Measurements from ENCODE around the gene RAPGEF5.

RAPGEF5 gene

DNA sequence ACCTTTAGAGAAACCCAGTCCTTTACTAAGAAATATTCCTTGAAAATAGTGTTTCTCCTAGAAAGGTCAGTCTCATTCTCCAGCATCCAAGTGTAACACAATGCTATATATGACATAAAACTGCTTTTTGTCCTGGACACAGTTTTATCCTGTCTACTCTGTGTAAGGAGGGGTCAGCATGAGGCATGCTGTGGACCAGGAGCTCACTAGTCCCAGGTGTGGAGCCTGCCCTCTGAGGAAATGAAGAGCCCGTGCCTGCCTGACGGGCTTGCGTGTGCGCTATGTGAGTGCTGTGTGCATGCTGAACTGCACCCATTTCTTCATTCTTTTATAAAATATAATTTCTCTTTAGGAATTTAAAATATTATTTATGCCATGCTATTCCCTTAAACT, 228.4 kb downstream of the RAPGEF5 start:
- Histone ChIP-seq H3K4me1 (ENCODE audit: control insufficient read depth, insufficient read depth, low read length) (no peaks in the 10 kb centered on the region), H3K9me3 (ENCODE audit: control insufficient read depth, insufficient read depth, low read length) (no peaks in the 10 kb centered on the region), H3K27me3 (ENCODE audit: control insufficient read depth, insufficient read depth, low read length) (no peaks in the 10 kb centered on the region), H3K36me3 (ENCODE audit: control insufficient read depth, insufficient read depth, low read length) (no peaks in the 10 kb centered on the region), H3K27ac (ENCODE audit: low read length) (no peak overlapping the region), H3K4me3 (ENCODE audit: low read length) (no peak overlapping the region)
- no peak for DNase-seq (ENCODE audit: low read depth, low spot score)
- WGBS (ENCODE audit: insufficient coverage, insufficient read length), result no CpG with 5 or more reads among the region's 4 CpGs

DNA sequence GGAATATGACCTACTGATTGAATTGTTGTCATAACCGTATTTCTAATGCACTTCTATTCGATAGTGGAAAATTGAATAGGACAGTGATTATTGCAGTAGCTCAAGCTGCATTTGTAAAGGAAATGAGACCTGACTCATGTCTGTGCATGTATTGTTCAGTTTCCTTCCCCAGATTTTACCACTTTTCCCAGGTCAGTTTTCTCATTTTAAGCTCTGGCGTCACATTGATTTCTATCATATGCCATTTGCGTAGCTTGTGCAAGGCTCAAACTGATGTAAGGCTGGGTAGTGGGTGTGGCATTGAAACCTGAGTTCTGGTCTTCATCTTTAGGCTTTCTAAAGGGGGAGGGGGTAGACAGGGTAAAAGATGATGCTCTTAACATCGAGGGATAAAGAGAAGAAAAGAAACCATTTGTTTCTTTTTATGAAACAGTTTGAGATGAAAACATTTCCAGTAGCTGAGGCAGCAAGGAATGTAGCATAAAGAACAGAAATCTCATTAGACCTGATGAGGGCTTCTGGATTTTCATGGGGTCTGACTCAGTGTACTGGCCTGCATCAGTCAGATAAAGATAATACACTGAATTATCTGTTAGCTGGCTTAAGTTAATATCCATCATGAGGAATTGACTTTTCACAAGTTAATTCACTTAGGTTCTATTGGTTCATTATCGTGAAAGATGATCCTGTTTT, 229.0 kb downstream of the RAPGEF5 start:
- Histone ChIP-seq H3K27ac (ENCODE audit: low read length) (no peak overlapping the region), H3K4me1 (ENCODE audit: control insufficient read depth, insufficient read depth, low read length) (0 out of 2 replicates have a peak, but pooled peaks cover 2% of the 10 kb centered on the region), H3K36me3 (ENCODE audit: control insufficient read depth, insufficient read depth, low read length) (no peaks in the 10 kb centered on the region), H3K4me3 (ENCODE audit: low read length) (no peak overlapping the region), H3K9me3 (ENCODE audit: control insufficient read depth, insufficient read depth, low read length) (no peaks in the 10 kb centered on the region), H3K27me3 (ENCODE audit: control insufficient read depth, insufficient read depth, low read length) (no peaks in the 10 kb centered on the region)
- no peak for DNase-seq (ENCODE audit: low read depth, low spot score)
- WGBS (ENCODE audit: insufficient coverage, insufficient read length), result no CpG with 5 or more reads among the region's 6 CpGs

- Histone ChIP-seq H3K27me3 (ENCODE audit: control insufficient read depth, insufficient read depth, low read length) (no peaks in the 10 kb centered on the region), H3K4me1 (ENCODE audit: control insufficient read depth, insufficient read depth, low read length) (0 out of 2 replicates have a peak, but pooled peaks cover 2% of the 10 kb centered on the region), H3K27ac (ENCODE audit: low read length) (no peak overlapping the region), H3K9me3 (ENCODE audit: control insufficient read depth, insufficient read depth, low read length) (no peaks in the 10 kb centered on the region), H3K36me3 (ENCODE audit: control insufficient read depth, insufficient read depth, low read length) (no peaks in the 10 kb centered on the region), H3K4me3 (ENCODE audit: low read length) (no peak overlapping the region)
- no CpG with 5 or more reads among the region's 6 CpGs for WGBS (ENCODE audit: insufficient coverage, insufficient read length)
- no peak for DNase-seq (ENCODE audit: low read depth, low spot score)
Measured at GRCh38 chr7:22125436-22125835, 231.5 kb downstream of the RAPGEF5 start.

GRCh38 chr7:22124941-22125340, 232.0 kb downstream of the RAPGEF5 start:
- Histone ChIP-seq H3K4me1 (ENCODE audit: control insufficient read depth, insufficient read depth, low read length) (0 out of 2 replicates have a peak, but pooled peaks cover 2% of the 10 kb centered on the region), H3K36me3 (ENCODE audit: control insufficient read depth, insufficient read depth, low read length) (no peaks in the 10 kb centered on the region), H3K9me3 (ENCODE audit: control insufficient read depth, insufficient read depth, low read length) (no peaks in the 10 kb centered on the region), H3K27me3 (ENCODE audit: control insufficient read depth, insufficient read depth, low read length) (no peaks in the 10 kb centered on the region), H3K4me3 (ENCODE audit: low read length) (no peak overlapping the region), H3K27ac (ENCODE audit: low read length) (no peak overlapping the region)
- no peak for DNase-seq (ENCODE audit: low read depth, low spot score)
- WGBS (ENCODE audit: insufficient coverage, insufficient read length), result no CpG with 5 or more reads among the region's 3 CpGs

DNA sequence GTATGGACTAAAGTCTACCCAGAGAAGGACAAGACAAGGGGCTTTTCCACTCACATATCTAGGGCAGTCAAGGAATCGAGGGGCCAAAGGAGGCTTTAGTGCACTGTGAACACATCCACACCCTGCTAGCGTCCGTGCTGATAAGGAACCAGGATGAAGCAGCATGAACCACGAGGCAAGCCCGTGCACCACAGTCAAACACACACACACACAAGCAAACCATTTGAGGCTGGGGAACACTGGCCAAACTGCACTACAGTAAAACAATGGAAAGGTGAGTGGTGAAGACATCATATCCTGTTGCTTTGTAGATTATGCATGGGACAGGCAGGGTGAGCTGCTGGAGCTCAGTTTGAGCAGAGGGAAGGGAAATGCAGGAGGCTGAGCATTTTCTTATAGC, 233.8 kb downstream of the RAPGEF5 start:
- H3K4me1 ChIP-seq (ENCODE audit: control insufficient read depth, insufficient read depth, low read length), result 0 out of 2 replicates have a peak, but pooled peaks cover 2% of the 10 kb centered on the region
- H3K27ac ChIP-seq (ENCODE audit: low read length), result no peak overlapping the region
- no peaks in the 10 kb centered on the region for H3K27me3 ChIP-seq (ENCODE audit: control insufficient read depth, insufficient read depth, low read length)
- H3K36me3 ChIP-seq (ENCODE audit: control insufficient read depth, insufficient read depth, low read length), result no peaks in the 10 kb centered on the region
- H3K9me3 ChIP-seq (ENCODE audit: control insufficient read depth, insufficient read depth, low read length), result no peaks in the 10 kb centered on the region
- no peak overlapping the region for H3K4me3 ChIP-seq (ENCODE audit: low read length)
- peak; percentile 4 for DNase-seq (ENCODE audit: low read depth, low spot score)
- WGBS (ENCODE audit: insufficient coverage, insufficient read length), result no CpG with 5 or more reads among the region's 5 CpGs

DNA sequence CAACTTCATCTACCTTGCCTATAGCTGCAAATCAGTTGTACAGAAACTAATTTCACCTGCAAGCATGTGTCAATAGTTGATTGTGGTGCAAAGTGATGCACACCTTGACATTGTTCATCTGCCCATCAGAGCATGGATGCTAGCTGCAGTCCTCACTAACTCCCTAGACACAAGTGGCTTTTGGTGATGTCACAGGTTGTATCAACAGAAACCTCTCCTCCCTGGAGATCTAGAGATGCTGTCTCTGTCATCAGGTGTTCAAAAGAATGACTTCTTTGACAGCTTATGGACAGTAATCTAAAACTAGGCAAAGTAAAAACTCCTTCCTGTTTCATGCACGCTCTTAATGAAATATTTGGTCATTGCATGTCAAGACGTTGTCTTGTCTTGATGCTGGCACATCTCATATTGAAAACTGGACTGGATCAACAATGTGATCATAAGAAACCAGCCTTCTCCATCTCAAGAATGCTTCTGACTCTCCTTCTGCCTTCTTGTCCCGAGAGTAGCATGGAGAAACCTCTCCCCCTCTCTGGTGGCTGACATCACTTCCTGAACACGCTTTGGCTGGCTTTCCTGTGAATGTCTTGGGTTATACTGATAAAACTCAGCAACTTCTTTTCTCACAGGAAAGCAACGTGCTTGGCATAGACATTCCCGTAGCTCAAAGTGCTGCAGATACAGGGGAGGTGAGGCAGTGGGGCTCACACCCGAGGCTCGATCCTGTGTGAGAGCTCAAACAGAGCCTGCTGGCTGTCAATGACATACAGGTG, 235.1 kb downstream of the RAPGEF5 start:
- no CpG with 5 or more reads among the region's 8 CpGs for WGBS (ENCODE audit: insufficient coverage, insufficient read length)
- H3K27me3 ChIP-seq (ENCODE audit: control insufficient read depth, insufficient read depth, low read length), result no peaks in the 10 kb centered on the region
- 0 out of 2 replicates have a peak, but pooled peaks cover 2% of the 10 kb centered on the region for H3K4me1 ChIP-seq (ENCODE audit: control insufficient read depth, insufficient read depth, low read length)
- no peak for DNase-seq (ENCODE audit: low read depth, low spot score)
- H3K9me3 ChIP-seq (ENCODE audit: control insufficient read depth, insufficient read depth, low read length), result no peaks in the 10 kb centered on the region
- no peaks in the 10 kb centered on the region for H3K36me3 ChIP-seq (ENCODE audit: control insufficient read depth, insufficient read depth, low read length)
- H3K4me3 ChIP-seq (ENCODE audit: low read length), result no peak overlapping the region
- H3K27ac ChIP-seq (ENCODE audit: low read length), result no peak overlapping the region

DNA sequence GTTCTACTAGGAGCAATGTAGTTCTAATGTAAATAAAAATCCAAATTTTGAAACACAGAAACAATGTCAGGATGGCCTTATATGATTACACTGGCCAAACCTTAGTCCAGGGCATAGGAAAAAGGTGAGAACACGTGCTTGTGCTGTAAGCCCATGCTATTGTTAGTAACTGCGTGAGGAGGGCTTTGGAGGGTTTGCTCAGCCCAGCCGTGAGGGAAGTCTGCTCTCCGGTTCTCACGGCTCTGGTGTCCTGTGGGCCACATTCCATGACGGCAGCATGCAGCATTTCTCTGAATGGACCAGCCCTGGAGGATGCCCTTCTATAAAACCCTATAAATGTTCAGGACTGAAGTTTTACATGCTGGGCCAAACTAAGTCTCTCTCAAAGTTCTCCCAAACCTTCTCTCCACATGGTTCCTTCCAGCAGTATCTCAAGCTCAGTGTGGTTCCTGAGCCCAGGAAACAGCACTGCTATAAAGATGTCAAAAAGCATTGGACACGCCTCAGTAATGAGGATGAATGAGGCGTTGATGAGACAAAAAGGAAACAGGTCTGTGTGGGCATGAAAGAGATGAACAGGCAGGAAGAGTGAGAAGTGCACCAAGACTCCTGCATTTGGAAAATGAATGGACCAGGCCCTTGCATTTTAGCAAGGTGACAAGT, 236.4 kb downstream of the RAPGEF5 start:
- no CpG with 5 or more reads among the region's 8 CpGs for WGBS (ENCODE audit: insufficient coverage, insufficient read length)
- no peak overlapping the region for H3K4me3 ChIP-seq (ENCODE audit: low read length)
- no peak overlapping the region for H3K27ac ChIP-seq (ENCODE audit: low read length)
- no peak for DNase-seq (ENCODE audit: low read depth, low spot score)
- no peaks in the 10 kb centered on the region for H3K27me3 ChIP-seq (ENCODE audit: control insufficient read depth, insufficient read depth, low read length)
- H3K36me3 ChIP-seq (ENCODE audit: control insufficient read depth, insufficient read depth, low read length), result no peaks in the 10 kb centered on the region
- H3K4me1 ChIP-seq (ENCODE audit: control insufficient read depth, insufficient read depth, low read length), result 0 out of 2 replicates have a peak, but pooled peaks cover 2% of the 10 kb centered on the region
- H3K9me3 ChIP-seq (ENCODE audit: control insufficient read depth, insufficient read depth, low read length), result no peaks in the 10 kb centered on the region

GRCh38 chr7:22117222-22117621, 239.7 kb downstream of the RAPGEF5 start:
- Histone ChIP-seq H3K4me3 (ENCODE audit: low read length) (no peak overlapping the region), H3K27ac (ENCODE audit: low read length) (no peak overlapping the region), H3K9me3 (ENCODE audit: control insufficient read depth, insufficient read depth, low read length) (no peaks in the 10 kb centered on the region), H3K36me3 (ENCODE audit: control insufficient read depth, insufficient read depth, low read length) (no peaks in the 10 kb centered on the region), H3K27me3 (ENCODE audit: control insufficient read depth, insufficient read depth, low read length) (no peaks in the 10 kb centered on the region), H3K4me1 (ENCODE audit: control insufficient read depth, insufficient read depth, low read length) (no peaks in the 10 kb centered on the region)
- no CpG with 5 or more reads among the region's 6 CpGs for WGBS (ENCODE audit: insufficient coverage, insufficient read length)
- no peak for DNase-seq (ENCODE audit: low read depth, low spot score)

DNA sequence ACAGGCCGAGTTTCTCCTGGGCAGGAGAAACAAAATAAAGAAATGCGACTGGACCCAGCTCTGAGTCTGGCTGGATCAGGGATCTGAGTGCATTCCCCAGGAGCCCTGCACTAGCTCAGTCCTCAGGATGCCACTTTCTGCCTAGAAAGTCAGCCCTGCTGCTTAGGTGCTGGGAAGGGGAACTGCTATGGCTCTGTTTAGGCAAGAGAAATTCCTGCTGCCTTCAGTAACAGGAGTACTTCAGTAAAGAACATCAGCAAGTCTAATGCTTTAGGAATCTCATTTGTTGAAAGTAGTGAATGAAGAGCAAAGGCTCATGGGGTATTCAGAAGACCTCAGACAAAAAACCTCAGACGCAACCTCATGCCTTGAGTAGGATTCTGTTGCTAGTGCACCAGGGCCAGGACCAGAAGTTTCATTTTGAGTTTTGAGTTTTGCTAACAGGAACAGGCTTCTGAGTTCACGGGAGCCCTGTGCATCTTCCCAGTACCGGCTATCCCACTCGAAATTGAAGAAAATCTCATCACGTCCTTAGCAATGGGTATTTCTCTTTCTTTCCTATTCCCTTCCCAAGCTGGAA, 240.4 kb downstream of the RAPGEF5 start:
- no CpG with 5 or more reads among the region's 7 CpGs for WGBS (ENCODE audit: insufficient coverage, insufficient read length)
- H3K27me3 ChIP-seq (ENCODE audit: control insufficient read depth, insufficient read depth, low read length), result no peaks in the 10 kb centered on the region
- no peaks in the 10 kb centered on the region for H3K36me3 ChIP-seq (ENCODE audit: control insufficient read depth, insufficient read depth, low read length)
- no peak overlapping the region for H3K4me3 ChIP-seq (ENCODE audit: low read length)
- H3K9me3 ChIP-seq (ENCODE audit: control insufficient read depth, insufficient read depth, low read length), result no peaks in the 10 kb centered on the region
- no peaks in the 10 kb centered on the region for H3K4me1 ChIP-seq (ENCODE audit: control insufficient read depth, insufficient read depth, low read length)
- H3K27ac ChIP-seq (ENCODE audit: low read length), result no peak overlapping the region
- no peak for DNase-seq (ENCODE audit: low read depth, low spot score)

DNA sequence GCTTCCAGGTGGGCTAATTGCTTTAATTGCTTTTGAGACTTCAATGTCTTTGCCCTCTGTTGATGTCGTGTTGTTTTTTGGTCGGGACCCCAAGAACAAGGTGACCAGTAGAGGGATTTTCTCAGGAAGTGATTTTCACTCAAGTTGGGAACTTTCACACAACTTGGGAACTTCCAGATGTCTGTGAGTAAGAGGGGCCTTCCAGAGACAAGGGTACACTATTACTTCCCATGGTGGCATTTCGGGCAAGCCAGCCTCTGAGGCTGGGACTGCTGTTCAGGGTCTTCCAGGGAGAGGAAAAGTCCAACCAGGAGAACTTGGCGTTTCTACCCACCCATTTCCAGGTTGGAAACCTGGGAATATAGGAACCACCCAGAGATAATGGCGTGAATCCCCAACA, 241.3 kb downstream of the RAPGEF5 start:
- no peak overlapping the region for H3K27ac ChIP-seq (ENCODE audit: low read length)
- no peaks in the 10 kb centered on the region for H3K9me3 ChIP-seq (ENCODE audit: control insufficient read depth, insufficient read depth, low read length)
- H3K4me1 ChIP-seq (ENCODE audit: control insufficient read depth, insufficient read depth, low read length), result no peaks in the 10 kb centered on the region
- H3K36me3 ChIP-seq (ENCODE audit: control insufficient read depth, insufficient read depth, low read length), result no peaks in the 10 kb centered on the region
- no peaks in the 10 kb centered on the region for H3K27me3 ChIP-seq (ENCODE audit: control insufficient read depth, insufficient read depth, low read length)
- H3K4me3 ChIP-seq (ENCODE audit: low read length), result no peak overlapping the region
- DNase-seq (ENCODE audit: low read depth, low spot score), result no peak
- no CpG with 5 or more reads among the region's 5 CpGs for WGBS (ENCODE audit: insufficient coverage, insufficient read length)
